Left lung (tissue), 10 donors: ENCODE measurements around the gene STEAP1. TPM values are rescaled to one million over a fixed set of nuclear protein-coding genes. Genes with fewer than 3 reads are reported as not detected.

Source experiments
- ATAC-seq: fragments of 200-7000 bp; cut with Tn5 transposase; one replicate; pipeline ENCODE4 v1.9.1; 2020; ENCODE audit warnings: moderate library complexity
- DNase-seq, 4 donors: peaks; one replicate each; pipeline ENCODE4 v3.0.0-alpha.2; 2013 to 2020
- H3K27ac ChIP-seq, 2 donors: fragments of 200-600 bp; sonication (generic) in 1 of 2; one replicate each; pipeline versions ENCODE4 v1.5.0 to v1.8.0; 2020 to 2021
- H3K27me3 ChIP-seq, 2 donors: fragments of 200-600 bp; sonication (generic) in 1 of 2; one replicate each; pipeline versions ENCODE4 v1.5.0 to v1.8.0; 2020 to 2021
- H3K36me3 ChIP-seq, 2 donors: fragments of 200-600 bp; sonication (generic) in 1 of 2; one replicate each; pipeline versions ENCODE4 v1.5.0 to v1.8.0; 2020 to 2021
- H3K4me1 ChIP-seq, 2 donors: fragments of 200-600 bp; one replicate each; pipeline ENCODE4 v1.8.0; 2021
- H3K4me3 ChIP-seq, 2 donors: fragments of 200-600 bp; sonication (generic) in 1 of 2; one replicate each; pipeline versions ENCODE4 v1.5.0 to v1.8.0; 2020 to 2021; ENCODE audit warnings: mild to moderate bottlenecking in 1 of 2
- H3K9me3 ChIP-seq, 2 donors: fragments of 200-600 bp; sonication (generic) in 1 of 2; one replicate each; pipeline versions ENCODE4 v1.5.0 to v1.8.0; 2020 to 2021
- intact Hi-C, 2 donors: fragments of 100-400 bp; cut with DNase I; formaldehyde crosslinking; loops; one replicate each; pipeline versions ENCODE4 v1.11.2 to v1.14.2; 2022
- polyA plus RNA-seq, 6 donors: library from polyadenylated mRNA; unstranded; fragments of 120-200 nt; gene quantifications; one replicate each; pipeline ENCODE4 v1.2.1, GENCODE V29; 2013; ENCODE audit not compliant: insufficient read length in 6 of 6
- total RNA-seq, 2 donors: library from RNA; stranded (reverse); fragmentation: NEBNext Ultra II Directional; extraction: Animal tissue kit (Norgen Biotek cat#: 25700); gene quantifications; one replicate each; pipeline ENCODE4 v1.2.1, GENCODE V29; 2021
- TF ChIP-seq, protein P1 (sequence below), 2 donors: fragments of 200-600 bp; sonication (generic) in 1 of 2; IDR thresholded peaks; one replicate each; pipeline versions ENCODE4 v1.5.0 to v1.8.0; 2021; ENCODE audit warnings: antibody characterized with exemption in 2 of 2
- donor health status: DM: no; HTN: yes; CAD: no.
- donor health status: DM: no; HTN: no; CAD: no.

The STEAP1 gene
- total and polyA plus RNA-seq, 8 donors: 1.4 to 23.6 (median 2.3) TPM

DNA sequence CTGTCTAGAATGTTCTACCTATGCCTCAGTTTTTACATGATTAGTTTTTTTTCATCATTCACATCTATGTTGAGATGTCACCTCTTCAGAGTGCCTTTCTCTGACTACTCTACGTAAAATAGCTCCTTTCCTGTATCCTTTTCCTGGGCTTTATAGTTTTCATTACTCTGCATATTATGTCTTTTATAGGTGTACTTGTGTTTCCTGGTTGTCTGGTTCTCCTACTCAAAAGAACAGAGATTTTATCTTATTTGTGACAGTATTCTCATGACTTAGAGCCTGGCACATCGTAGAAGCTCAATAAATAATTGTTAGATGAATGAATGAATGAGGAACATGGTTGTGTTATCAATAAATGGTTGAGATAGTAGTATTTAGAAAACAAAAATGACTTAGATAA is 17.9 kb downstream of the STEAP1 start:
- Histone ChIP-seq H3K27ac (no peak overlapping the region), H3K36me3 (no peaks in the 10 kb centered on the region), H3K9me3 (peaks cover 0 to 8% of the 10 kb centered on the region in 2 donors), H3K27me3 (no peaks in the 10 kb centered on the region), H3K4me1 (no peaks in the 10 kb centered on the region), H3K4me3 (no peak overlapping the region)
- TF ChIP-seq, protein P1, sequence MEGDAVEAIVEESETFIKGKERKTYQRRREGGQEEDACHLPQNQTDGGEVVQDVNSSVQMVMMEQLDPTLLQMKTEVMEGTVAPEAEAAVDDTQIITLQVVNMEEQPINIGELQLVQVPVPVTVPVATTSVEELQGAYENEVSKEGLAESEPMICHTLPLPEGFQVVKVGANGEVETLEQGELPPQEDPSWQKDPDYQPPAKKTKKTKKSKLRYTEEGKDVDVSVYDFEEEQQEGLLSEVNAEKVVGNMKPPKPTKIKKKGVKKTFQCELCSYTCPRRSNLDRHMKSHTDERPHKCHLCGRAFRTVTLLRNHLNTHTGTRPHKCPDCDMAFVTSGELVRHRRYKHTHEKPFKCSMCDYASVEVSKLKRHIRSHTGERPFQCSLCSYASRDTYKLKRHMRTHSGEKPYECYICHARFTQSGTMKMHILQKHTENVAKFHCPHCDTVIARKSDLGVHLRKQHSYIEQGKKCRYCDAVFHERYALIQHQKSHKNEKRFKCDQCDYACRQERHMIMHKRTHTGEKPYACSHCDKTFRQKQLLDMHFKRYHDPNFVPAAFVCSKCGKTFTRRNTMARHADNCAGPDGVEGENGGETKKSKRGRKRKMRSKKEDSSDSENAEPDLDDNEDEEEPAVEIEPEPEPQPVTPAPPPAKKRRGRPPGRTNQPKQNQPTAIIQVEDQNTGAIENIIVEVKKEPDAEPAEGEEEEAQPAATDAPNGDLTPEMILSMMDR (IDR thresholded peaks at IDR 0.05): no peak
- no peak for ATAC-seq
- intact Hi-C loops: no loop called here
- no peak for DNase-seq

DNA sequence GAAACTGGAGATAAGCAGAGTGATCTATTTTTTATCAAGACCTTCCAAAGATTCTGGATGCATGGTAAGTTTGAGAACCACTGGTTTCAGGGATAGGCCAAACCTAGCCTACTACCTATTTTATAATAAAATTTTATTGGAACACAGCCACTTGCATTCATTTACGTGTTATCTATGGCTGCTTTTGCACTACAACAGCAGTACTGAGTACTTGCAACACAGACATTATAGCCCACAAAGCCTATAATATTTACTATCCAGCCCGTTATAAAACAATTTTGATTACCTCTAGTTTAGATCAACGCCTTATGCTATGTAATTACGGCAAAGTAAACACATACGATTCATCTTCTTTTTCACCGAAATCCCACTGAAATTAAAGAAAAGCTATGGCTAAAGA is 18.4 kb downstream of the STEAP1 start:
- DNase-seq: no peak
- intact Hi-C loops: no loop called here
- no peak for ATAC-seq
- Histone ChIP-seq H3K4me1 (no peaks in the 10 kb centered on the region), H3K27ac (no peak overlapping the region), H3K9me3 (peaks cover 0 to 8% of the 10 kb centered on the region in 2 donors), H3K27me3 (no peaks in the 10 kb centered on the region), H3K36me3 (no peaks in the 10 kb centered on the region), H3K4me3 (no peak overlapping the region)
- TF ChIP-seq, protein P1 (IDR thresholded peaks at IDR 0.05): no peak

DNA sequence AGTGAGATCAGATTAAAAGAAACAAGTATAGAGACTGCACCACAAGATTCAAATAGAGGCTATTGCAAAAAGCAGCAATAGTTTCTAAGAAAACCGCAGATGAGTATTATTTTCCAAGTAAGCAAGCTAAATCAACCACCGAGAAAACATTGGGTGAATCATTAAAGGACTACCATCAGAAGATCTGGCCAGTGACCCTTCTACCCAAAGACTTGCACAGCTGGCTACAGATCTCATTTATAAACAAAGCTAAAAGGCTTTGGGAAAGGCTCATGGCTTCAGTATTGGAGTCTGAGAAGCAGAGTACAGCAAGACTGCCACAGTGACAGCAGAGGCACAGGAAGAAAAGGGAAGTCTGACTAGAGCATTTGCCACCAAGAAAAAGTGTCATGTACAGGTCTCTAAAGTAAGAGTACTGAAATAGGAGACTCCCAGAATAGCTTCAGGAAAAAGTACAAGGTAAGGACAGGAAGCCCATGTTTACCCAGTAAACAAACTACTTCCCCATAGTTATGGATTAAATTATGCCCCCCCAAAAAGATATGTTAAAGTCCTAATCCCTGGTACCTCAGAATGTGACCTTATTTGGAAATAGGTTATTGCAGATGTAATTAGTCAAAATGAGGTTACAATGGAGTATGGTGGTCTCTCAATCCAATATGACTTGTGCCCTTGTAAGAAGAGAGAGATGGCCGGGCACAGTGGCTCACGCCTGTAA is 19.0 kb downstream of the STEAP1 start:
- intact Hi-C loops: no loop called here
- no peaks in the 10 kb centered on the region for H3K27me3 ChIP-seq
- H3K27ac ChIP-seq: no peak overlapping the region
- peaks cover 0 to 8% of the 10 kb centered on the region in 2 donors for H3K9me3 ChIP-seq
- TF ChIP-seq, protein P1 (IDR thresholded peaks at IDR 0.05): no peak
- no peaks in the 10 kb centered on the region for H3K4me1 ChIP-seq
- no peak for DNase-seq
- no peak for ATAC-seq
- no peak overlapping the region for H3K4me3 ChIP-seq
- no peaks in the 10 kb centered on the region for H3K36me3 ChIP-seq

DNA sequence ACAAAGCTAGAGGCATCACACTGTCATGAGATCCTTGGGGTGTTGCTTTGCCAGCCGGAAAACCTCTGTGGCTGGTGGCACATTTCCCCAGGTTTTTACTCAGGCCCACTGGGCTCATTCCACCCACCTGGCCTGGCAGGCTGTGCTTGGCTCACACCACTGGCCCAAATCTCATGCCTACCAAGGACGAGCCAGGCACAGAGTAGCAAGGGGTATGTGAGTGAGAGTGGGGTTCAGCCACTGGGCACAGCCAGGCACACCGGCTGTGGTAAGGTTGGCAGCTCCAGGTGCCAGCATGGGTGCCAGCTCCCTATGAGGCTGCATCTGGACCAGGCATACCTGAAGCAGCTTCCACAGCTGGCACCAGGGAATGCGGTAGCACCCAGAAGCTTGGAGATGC is 21.4 kb downstream of the STEAP1 start:
- no peak for ATAC-seq

DNA sequence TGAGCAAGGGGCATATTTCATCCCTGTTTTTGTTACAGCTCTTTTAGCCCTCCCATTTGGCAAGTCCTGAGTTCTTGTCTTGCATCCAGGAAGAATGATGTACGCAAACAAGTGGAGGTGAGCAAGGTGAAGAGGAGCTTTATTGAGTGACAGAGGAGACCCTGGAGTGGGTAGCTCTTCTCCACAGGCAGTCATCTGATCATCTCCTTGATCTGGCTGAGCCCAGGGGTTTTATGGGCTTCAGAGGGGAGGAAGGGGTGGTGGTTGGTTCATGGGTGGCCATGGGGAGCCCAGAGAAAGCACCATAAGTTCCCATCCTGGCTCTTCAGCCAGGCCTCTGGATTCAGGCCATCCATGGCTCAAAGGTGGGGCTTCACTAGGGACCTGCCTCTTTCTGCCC is 21.9 kb downstream of the STEAP1 start:
- Histone ChIP-seq H3K27ac (no peak overlapping the region), H3K36me3 (no peaks in the 10 kb centered on the region), H3K9me3 (peaks cover 0 to 8% of the 10 kb centered on the region in 2 donors), H3K4me3 (no peak overlapping the region), H3K27me3 (no peaks in the 10 kb centered on the region), H3K4me1 (peaks cover 0 to 21% of the 10 kb centered on the region in 2 donors)
- intact Hi-C loops: no loop called here
- DNase-seq: no peak
- TF ChIP-seq, protein P1 (IDR thresholded peaks at IDR 0.05): no peak
- ATAC-seq: no peak

More for the DNA sequence above, 21.4 kb downstream of the STEAP1 start:
- H3K27ac ChIP-seq: no peak overlapping the region
- H3K4me1 ChIP-seq: peaks cover 0 to 21% of the 10 kb centered on the region in 2 donors
- H3K27me3 ChIP-seq: no peaks in the 10 kb centered on the region
- intact Hi-C loops: no loop called here
- no peak for DNase-seq
- no peak overlapping the region for H3K4me3 ChIP-seq
- TF ChIP-seq, protein P1 (IDR thresholded peaks at IDR 0.05): no peak
- H3K9me3 ChIP-seq: peaks cover 0 to 8% of the 10 kb centered on the region in 2 donors
- H3K36me3 ChIP-seq: no peaks in the 10 kb centered on the region
